HCT116 (cell line): ENCODE measurements around the gene FASN. TPM values are rescaled to one million over a fixed set of nuclear protein-coding genes. Genes with fewer than 3 reads are reported as not detected.

Experiments used
- ATAC-seq: fragments of 200-7000 bp; cut with Tn5 transposase; 2 replicates; pipeline ENCODE4 v1.9.1; 2020; ENCODE audit warnings: mild to moderate bottlenecking, moderate library complexity
- BruUV-seq: library from RNA; stranded (reverse); fragments of 400-500 nt; replicated peaks from 2 replicates; lab custom pipeline; 2021; lab: Mats Ljungman, UMichigan
- CTCF ChIA-PET: fragments of 300-600 bp; sonication (Branson Sonifier 250); formaldehyde crosslinking; loops from one replicate; lab custom pipeline; 2021; ENCODE audit warnings: antibody characterized with exemption; lab: Charles Lee
- POLR2A ChIA-PET: fragments of 300-600, 350-600 bp; sonication (Branson Sonifier 250); formaldehyde crosslinking; loops from one replicate; lab custom pipeline; 2021; ENCODE audit warnings: antibody characterized with exemption; lab: Charles Lee
- RAD21 ChIA-PET, 2 experiments: fragments of 300-600 bp; sonication (Branson Sonifier 250); formaldehyde crosslinking; loops; one replicate each; lab custom pipeline; 2023; ENCODE audit warnings: low total read pairs in 2 of 2; ENCODE audit not compliant: uncharacterized antibody in 2 of 2, unreplicated experiment in 2 of 2, low non-redundant PET in 1 of 2; lab: Charles Lee
- DNase-seq: peaks from one replicate; pipeline ENCODE4 v3.0.0-alpha.2; 2010; ENCODE audit warnings: low read depth, low spot score
- H2AFZ ChIP-seq: fragments of 200-600 bp; shearing (Covaris generic), sonication (generic); 2 replicates; pipeline ENCODE4 v1.6.1; 2017; ENCODE audit warnings: low read depth, mixed run types, mixed read lengths, antibody characterized with exemption, low read length; ENCODE audit not compliant: poor library complexity, severe bottlenecking
- H3K27ac ChIP-seq: 2 replicates; pipeline ENCODE4 v1.5.1; 2012; ENCODE audit warnings: low read depth, low read length
- H3K27me3 ChIP-seq: fragments of 200-600 bp; sonication (generic); 2 replicates; pipeline ENCODE4 v1.6.1; 2016; ENCODE audit warnings: mixed run types, low read length, mixed read lengths; ENCODE audit not compliant: insufficient read depth
- H3K36me3 ChIP-seq, 2 experiments: fragments of 200-500 bp in 1 of 2; fragments of 200-600 bp in 1 of 2; sonication (Bioruptor generic) in 1 of 2; sonication (generic) in 1 of 2; 2 replicates each; pipeline versions ENCODE4 v1.5.1 to v1.6.1; 2014 to 2016; ENCODE audit warnings: low read length in 2 of 2, inconsistent platforms in 1 of 2, mixed read lengths in 1 of 2, mixed run types in 1 of 2; ENCODE audit not compliant: insufficient read depth in 2 of 2, control insufficient read depth in 1 of 2
- H3K4me1 ChIP-seq, 2 experiments: fragments of 200-600 bp in 1 of 2; sonication (generic) in 1 of 2; 2 replicates each; pipeline versions ENCODE4 v1.5.1 to v1.6.1; 2012 to 2017; ENCODE audit warnings: low read length in 2 of 2, inconsistent platforms in 1 of 2, mild to moderate bottlenecking in 1 of 2, mixed read lengths in 1 of 2, mixed run types in 1 of 2, moderate library complexity in 1 of 2; ENCODE audit not compliant: insufficient read depth in 2 of 2, control insufficient read depth in 1 of 2
- H3K4me2 ChIP-seq: fragments of 200-600 bp; sonication (generic); 2 replicates; pipeline ENCODE4 v1.6.1; 2017; ENCODE audit warnings: mixed run types, low read length, mixed read lengths
- H3K4me3 ChIP-seq, 2 experiments: fragments of 200-600 bp in 1 of 2; sonication (generic) in 1 of 2; replicated peaks in 1 of 2; 2 replicates each; pipeline ENCODE4 v1.5.1; 2011 to 2016; ENCODE audit warnings: low read length in 2 of 2, control low read depth in 1 of 2, low read depth in 1 of 2, mild to moderate bottlenecking in 1 of 2, mixed read lengths in 1 of 2, mixed run types in 1 of 2
- H3K79me2 ChIP-seq: fragments of 200-600 bp; sonication (generic); 2 replicates; pipeline ENCODE4 v1.6.1; 2017; ENCODE audit warnings: mild to moderate bottlenecking, mixed run types, low read length, moderate library complexity, mixed read lengths; ENCODE audit not compliant: insufficient read depth
- H3K9ac ChIP-seq: fragments of 200-600 bp; sonication (generic); 2 replicates; pipeline ENCODE4 v1.6.1; 2016; ENCODE audit warnings: low read length, mixed read lengths
- H3K9me2 ChIP-seq: fragments of 200-600 bp; sonication (generic), shearing (Covaris generic); 2 replicates; pipeline ENCODE4 v1.6.1; 2017; ENCODE audit warnings: mixed run types, mild to moderate bottlenecking, moderate library complexity; ENCODE audit not compliant: insufficient read depth
- H3K9me3 ChIP-seq, 2 experiments: fragments of 200-500 bp in 1 of 2; fragments of 200-600 bp in 1 of 2; sonication (Bioruptor generic) in 1 of 2; sonication (generic) in 1 of 2; 2 replicates each; pipeline ENCODE4 v1.6.1; 2014 to 2017; ENCODE audit warnings: low read length in 2 of 2, mixed read lengths in 2 of 2, inconsistent platforms in 1 of 2, low read depth in 1 of 2, mild to moderate bottlenecking in 1 of 2, mixed run types in 1 of 2, moderate library complexity in 1 of 2; ENCODE audit not compliant: control insufficient read depth in 1 of 2, insufficient read depth in 1 of 2
- H4K20me1 ChIP-seq: fragments of 200-600 bp; sonication (generic), shearing (Covaris generic); 2 replicates; pipeline ENCODE4 v1.6.1; 2017; ENCODE audit warnings: mixed run types, mild to moderate bottlenecking, moderate library complexity; ENCODE audit not compliant: insufficient read depth
- CBX3 ChIP-seq: IDR thresholded peaks from 2 replicates; pipeline ENCODE4 v1.6.1; 2012; ENCODE audit warnings: low read depth
- EGR1 ChIP-seq: IDR thresholded peaks from 2 replicates; pipeline ENCODE4 v1.6.1; 2012; ENCODE audit warnings: low read depth
- EZH2phosphoT487 ChIP-seq: fragments of 200-600 bp; IDR thresholded peaks from 2 replicates; pipeline ENCODE4 v1.6.1; 2018; ENCODE audit warnings: antibody characterized with exemption, borderline replicate concordance
- FOSL1 ChIP-seq: IDR thresholded peaks from 2 replicates; pipeline ENCODE4 v1.6.1; 2012; ENCODE audit warnings: low read depth
- SP1 ChIP-seq: IDR thresholded peaks from 2 replicates; pipeline ENCODE4 v1.6.1; 2012; ENCODE audit warnings: low read depth
- SRF ChIP-seq: IDR thresholded peaks from 2 replicates; pipeline ENCODE4 v1.6.1; 2012; ENCODE audit warnings: low read depth
- TCF7L2 ChIP-seq: IDR thresholded peaks from 2 replicates; pipeline ENCODE4 v1.7.0; 2011; ENCODE audit warnings: borderline replicate concordance, inconsistent platforms; ENCODE audit not compliant: insufficient read depth, insufficient read length; ENCODE audit errors: extremely low read depth
- ZNF274 ChIP-seq: fragments of 200-500 bp; sonication (Bioruptor generic); IDR thresholded peaks from 2 replicates; pipeline ENCODE4 v1.6.1; 2014; ENCODE audit warnings: mild to moderate bottlenecking, low read depth, low read length, inconsistent platforms
- intact Hi-C: fragments of 100-400 bp; cut with micrococcal nuclease; formaldehyde crosslinking; loops from 2 replicates; pipeline ENCODE4 v1.10.0; 2022
- total RNA-seq: library from RNA; stranded (reverse); gene quantifications from one replicate; pipeline ENCODE4 v1.2.1, GENCODE V29; 2021; ENCODE audit not compliant: unreplicated experiment
- TF ChIP-seq, protein P1 (sequence below): IDR thresholded peaks from 2 replicates; pipeline ENCODE4 v1.6.1; 2012; ENCODE audit warnings: low read depth
- TF ChIP-seq, protein P2 (sequence below), 3 experiments: fragments of 200-600 bp in 1 of 3; sonication (generic) in 1 of 3; IDR thresholded peaks in 2 of 3; conservative IDR thresholded peaks in 1 of 3; 2 replicates each; pipeline ENCODE4 v1.5.1; 2012 to 2017; ENCODE audit warnings: low read depth in 2 of 3, low read length in 2 of 3, antibody characterized with exemption in 1 of 3, borderline replicate concordance in 1 of 3, control low read depth in 1 of 3, mild to moderate bottlenecking in 1 of 3, mixed read lengths in 1 of 3, mixed run types in 1 of 3, moderate library complexity in 1 of 3; ENCODE audit not compliant: insufficient read depth in 1 of 3

FASN gene
- total RNA-seq, 1 experiment from 2014 or later: 754 TPM

DNA sequence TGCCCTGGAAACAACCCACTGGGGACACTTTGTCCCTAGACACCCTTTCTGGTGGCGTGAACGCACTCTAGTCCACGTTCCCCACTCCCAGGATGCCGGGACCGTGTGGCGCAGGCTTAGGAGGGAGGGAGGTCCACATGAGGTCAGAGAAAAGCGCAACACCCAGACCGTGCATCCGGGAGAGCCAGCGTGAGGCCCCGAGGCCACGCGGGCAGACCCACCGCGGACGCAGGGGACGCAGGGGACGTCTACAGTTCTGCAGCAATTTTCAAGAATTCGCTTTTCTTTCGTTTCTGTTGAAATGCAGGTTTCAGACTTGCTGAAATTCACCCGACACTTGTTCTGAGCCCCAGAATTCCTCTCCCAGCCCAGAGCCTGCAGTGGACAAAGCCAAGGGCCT is 51.1 kb downstream of the FASN start:
- intact Hi-C loops: no loop called here
- H3K9me2 ChIP-seq: no peaks in the 10 kb centered on the region
- ChIA-PET RAD21 (no interaction called here), POLR2A (no interaction called here), CTCF (no interaction called here)
- H4K20me1 ChIP-seq: no peaks in the 10 kb centered on the region
- no peak overlapping the region for H3K27ac ChIP-seq
- H3K9me3 ChIP-seq: no peaks in the 10 kb centered on the region
- H2AFZ ChIP-seq: no peak overlapping the region
- TF ChIP-seq TCF7L2: no peak
- no peak for TF ChIP-seq ZNF274
- no peak for TF ChIP-seq EZH2phosphoT487
- no peak for TF ChIP-seq CBX3
- TF ChIP-seq SP1: no peak
- TF ChIP-seq FOSL1: no peak
- TF ChIP-seq, protein P1, sequence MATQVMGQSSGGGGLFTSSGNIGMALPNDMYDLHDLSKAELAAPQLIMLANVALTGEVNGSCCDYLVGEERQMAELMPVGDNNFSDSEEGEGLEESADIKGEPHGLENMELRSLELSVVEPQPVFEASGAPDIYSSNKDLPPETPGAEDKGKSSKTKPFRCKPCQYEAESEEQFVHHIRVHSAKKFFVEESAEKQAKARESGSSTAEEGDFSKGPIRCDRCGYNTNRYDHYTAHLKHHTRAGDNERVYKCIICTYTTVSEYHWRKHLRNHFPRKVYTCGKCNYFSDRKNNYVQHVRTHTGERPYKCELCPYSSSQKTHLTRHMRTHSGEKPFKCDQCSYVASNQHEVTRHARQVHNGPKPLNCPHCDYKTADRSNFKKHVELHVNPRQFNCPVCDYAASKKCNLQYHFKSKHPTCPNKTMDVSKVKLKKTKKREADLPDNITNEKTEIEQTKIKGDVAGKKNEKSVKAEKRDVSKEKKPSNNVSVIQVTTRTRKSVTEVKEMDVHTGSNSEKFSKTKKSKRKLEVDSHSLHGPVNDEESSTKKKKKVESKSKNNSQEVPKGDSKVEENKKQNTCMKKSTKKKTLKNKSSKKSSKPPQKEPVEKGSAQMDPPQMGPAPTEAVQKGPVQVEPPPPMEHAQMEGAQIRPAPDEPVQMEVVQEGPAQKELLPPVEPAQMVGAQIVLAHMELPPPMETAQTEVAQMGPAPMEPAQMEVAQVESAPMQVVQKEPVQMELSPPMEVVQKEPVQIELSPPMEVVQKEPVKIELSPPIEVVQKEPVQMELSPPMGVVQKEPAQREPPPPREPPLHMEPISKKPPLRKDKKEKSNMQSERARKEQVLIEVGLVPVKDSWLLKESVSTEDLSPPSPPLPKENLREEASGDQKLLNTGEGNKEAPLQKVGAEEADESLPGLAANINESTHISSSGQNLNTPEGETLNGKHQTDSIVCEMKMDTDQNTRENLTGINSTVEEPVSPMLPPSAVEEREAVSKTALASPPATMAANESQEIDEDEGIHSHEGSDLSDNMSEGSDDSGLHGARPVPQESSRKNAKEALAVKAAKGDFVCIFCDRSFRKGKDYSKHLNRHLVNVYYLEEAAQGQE: no peak
- TF ChIP-seq EGR1: no peak
- TF ChIP-seq SRF: no peak
- TF ChIP-seq, protein P2, sequence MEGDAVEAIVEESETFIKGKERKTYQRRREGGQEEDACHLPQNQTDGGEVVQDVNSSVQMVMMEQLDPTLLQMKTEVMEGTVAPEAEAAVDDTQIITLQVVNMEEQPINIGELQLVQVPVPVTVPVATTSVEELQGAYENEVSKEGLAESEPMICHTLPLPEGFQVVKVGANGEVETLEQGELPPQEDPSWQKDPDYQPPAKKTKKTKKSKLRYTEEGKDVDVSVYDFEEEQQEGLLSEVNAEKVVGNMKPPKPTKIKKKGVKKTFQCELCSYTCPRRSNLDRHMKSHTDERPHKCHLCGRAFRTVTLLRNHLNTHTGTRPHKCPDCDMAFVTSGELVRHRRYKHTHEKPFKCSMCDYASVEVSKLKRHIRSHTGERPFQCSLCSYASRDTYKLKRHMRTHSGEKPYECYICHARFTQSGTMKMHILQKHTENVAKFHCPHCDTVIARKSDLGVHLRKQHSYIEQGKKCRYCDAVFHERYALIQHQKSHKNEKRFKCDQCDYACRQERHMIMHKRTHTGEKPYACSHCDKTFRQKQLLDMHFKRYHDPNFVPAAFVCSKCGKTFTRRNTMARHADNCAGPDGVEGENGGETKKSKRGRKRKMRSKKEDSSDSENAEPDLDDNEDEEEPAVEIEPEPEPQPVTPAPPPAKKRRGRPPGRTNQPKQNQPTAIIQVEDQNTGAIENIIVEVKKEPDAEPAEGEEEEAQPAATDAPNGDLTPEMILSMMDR (IDR thresholded peaks at IDR 0.05 in 2 of 3, conservative IDR thresholded peaks at IDR 0.05 in 1 of 3; ENCODE audit: borderline replicate concordance in 1 of 3, insufficient read depth in 1 of 3, low read depth in 2 of 3, low read length in 2 of 3): no peak
- no peak overlapping the region for H3K4me2 ChIP-seq
- H3K27me3 ChIP-seq: no peaks in the 10 kb centered on the region
- DNase-seq (no peak), ATAC-seq (no peak)
- peaks cover 14% of the 10 kb centered on the region; the same call in 1 of the 2 replicates for H3K79me2 ChIP-seq
- no peak overlapping the region for H3K4me3 ChIP-seq
- no peak overlapping the region for H3K9ac ChIP-seq
- no TSS peak for BruUV-seq
- peaks cover 6 to 10% of the 10 kb centered on the region in 2 experiments; a peak in 3 of 4 replicates for H3K4me1 ChIP-seq
- H3K36me3 ChIP-seq: peaks cover 7 to 19% of the 10 kb centered on the region in 2 experiments; a peak in 2 of 4 replicates
